A549 (cell line): ENCODE data around the gene STAP1.

Source experiments
- CTCF ChIP-seq: fragments of >200 bp; sonication (Bioruptor Twin); formaldehyde crosslinking; IDR thresholded peaks from 3 replicates; pipeline ENCODE4 v1.5.1; 2016
- EHF ChIP-seq: fragments of 250-450 bp; sonication (Bioruptor Pico); IDR thresholded peaks from 2 replicates; pipeline ENCODE4 v1.5.0; 2020; ENCODE audit warnings: mild to moderate bottlenecking
- HDAC2 ChIP-seq: fragments of 200-600 bp; sonication (generic); IDR thresholded peaks from 2 replicates; pipeline ENCODE4 v1.6.1; 2016
- JUNB ChIP-seq: fragments of >200 bp; sonication (Bioruptor Twin); formaldehyde crosslinking; IDR thresholded peaks from 2 replicates; pipeline ENCODE4 v1.6.1; 2016
- RFX5 ChIP-seq: fragments of 450-650 bp; IDR thresholded peaks from 2 replicates; pipeline ENCODE4 v1.7.1; 2014; ENCODE audit warnings: antibody characterized with exemption, mild to moderate bottlenecking, moderate library complexity

- TF ChIP-seq CTCF (no peak), JUNB (no peak), EHF (CRISPR knock-in tag) (no peak), HDAC2 (no peak), RFX5 (no peak)
Measured at GRCh38 chr4:67542076-67542475, 16.5 kb upstream of the STAP1 start.
